Measurements from ENCODE around the gene RPRD1B. TPM values are rescaled to one million over a fixed set of nuclear protein-coding genes. Genes with fewer than 3 reads are reported as not detected.
A peak's percentile ranks its signal among the peaks of the same experiment; 100 is the strongest.

Gene RPRD1B
- total and polyA plus RNA-seq, 2 donors (not counting 3 experiments of a cell fraction or from before 2014, with no cell fraction given), result 13.0 to 29.3 TPM

DNA sequence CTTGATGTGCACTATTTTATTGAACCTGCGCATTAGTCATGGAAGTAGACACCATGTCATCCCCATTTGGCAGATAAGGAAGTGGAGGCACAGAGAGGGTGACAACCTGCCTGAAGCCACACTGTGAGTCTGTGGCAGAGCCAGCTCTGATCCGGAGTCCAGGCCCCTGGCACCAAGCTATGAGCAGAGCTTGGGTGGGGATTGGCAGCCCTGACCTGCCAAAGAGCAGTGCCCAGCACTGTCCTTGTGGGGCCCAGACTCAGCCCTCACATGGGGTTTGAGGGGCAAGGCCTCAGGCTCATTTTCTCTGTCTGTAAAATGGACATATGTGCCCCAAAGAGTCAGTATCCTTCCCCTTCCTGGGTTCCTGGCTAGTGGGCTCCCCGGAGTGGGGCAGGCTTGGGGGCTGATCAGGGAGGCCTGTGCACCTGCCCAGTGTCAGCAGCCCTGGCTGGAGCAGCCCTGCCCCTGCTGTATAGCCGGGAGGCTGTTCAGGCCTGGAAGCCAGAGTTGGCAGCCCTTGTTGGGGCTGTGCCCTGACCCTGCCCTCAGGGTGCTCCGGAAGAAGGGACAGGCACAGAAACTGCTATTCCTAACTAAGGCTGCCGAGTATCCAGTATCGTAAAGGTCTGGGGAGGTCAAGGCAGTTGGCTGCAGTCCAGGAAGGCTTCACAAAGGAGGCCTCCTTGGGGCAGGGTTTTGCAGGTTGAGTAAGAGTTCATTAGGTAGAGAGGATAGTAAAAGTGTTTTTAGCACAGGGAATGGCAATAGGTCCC lies 92.8 kb downstream of the RPRD1B start:
- intact Hi-C loops (cut with micrococcal nuclease), result loop anchor here (2.0 kb wide), 1 partner anchor 54 kb away; no protein-coding TSS in a partner anchor
- Histone ChIP-seq H3K4me1 (ENCODE audit: control insufficient read depth, extremely low read depth, insufficient read depth, low read length) (peaks cover 52% of the 10 kb centered on the region), H3K9ac (replicated peaks; ENCODE audit: extremely low read depth, insufficient read depth, low read length) (no peak overlapping the region), H3K9me1 (replicated peaks; ENCODE audit: control insufficient read depth, extremely low read depth, insufficient read depth, low read length) (no peaks in the 10 kb centered on the region), H3K9me3 (replicated peaks; ENCODE audit: control insufficient read depth, insufficient read depth, low read length) (no peaks in the 10 kb centered on the region), H4K20me1 (replicated peaks; ENCODE audit: control insufficient read depth, extremely low read depth, insufficient read depth, low read length) (no peaks in the 10 kb centered on the region), H3K27ac (ENCODE audit: insufficient read depth, low read depth, low read length) (peak overlapping the region; percentile 60), H2AFZ (ENCODE audit: low read depth, low read length) (no peak overlapping the region), H3K27me3 (ENCODE audit: control insufficient read depth in 2 of 2, insufficient read depth in 2 of 2, low read length in 2 of 2) (no peaks in the 10 kb centered on the region), H3K36me3 (ENCODE audit: control insufficient read depth in 2 of 2, extremely low read depth in 1 of 2, insufficient read depth in 2 of 2, low read length in 2 of 2) (peaks cover 12 to 28% of the 10 kb centered on the region in 2 experiments), H3K4me3 (replicated peaks in 1 of 3; ENCODE audit: insufficient read depth in 1 of 3, low read depth in 1 of 3, low read length in 3 of 3) (no peak overlapping the region), H3K4me2 (ENCODE audit: insufficient read depth, low read length) (peak overlapping the region; percentile 6), H3K79me2 (ENCODE audit: control insufficient read depth, insufficient read depth, low read length) (no peaks in the 10 kb centered on the region)
- TF ChIP-seq JUN (IDR thresholded peaks at IDR 0.05; ENCODE audit: borderline replicate concordance, insufficient read depth, insufficient read length, low read depth) (no peak), GATA2 (IDR thresholded peaks at IDR 0.05; ENCODE audit: insufficient read depth, insufficient read length, low read depth, low read length) (no peak), POLR2AphosphoS5 (IDR thresholded peaks at IDR 0.05; ENCODE audit: insufficient read depth, low read depth, low read length) (no peak), POLR2A (IDR thresholded peaks at IDR 0.05; ENCODE audit: low read depth, low read length) (no peak), EZH2 (IDR thresholded peaks at IDR 0.05; ENCODE audit: borderline replicate concordance, low read depth, low read length, severe bottlenecking) (no peak), MYC (IDR thresholded peaks at IDR 0.05; ENCODE audit: low read depth, low read length) (no peak), FOS (IDR thresholded peaks at IDR 0.05; ENCODE audit: borderline replicate concordance, insufficient read depth, low read length) (no peak)
- TF ChIP-seq, protein P1, sequence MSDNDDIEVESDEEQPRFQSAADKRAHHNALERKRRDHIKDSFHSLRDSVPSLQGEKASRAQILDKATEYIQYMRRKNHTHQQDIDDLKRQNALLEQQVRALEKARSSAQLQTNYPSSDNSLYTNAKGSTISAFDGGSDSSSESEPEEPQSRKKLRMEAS (IDR thresholded peaks at IDR 0.05; ENCODE audit: insufficient read depth, insufficient read length), result no peak
- TF ChIP-seq, protein P2, sequence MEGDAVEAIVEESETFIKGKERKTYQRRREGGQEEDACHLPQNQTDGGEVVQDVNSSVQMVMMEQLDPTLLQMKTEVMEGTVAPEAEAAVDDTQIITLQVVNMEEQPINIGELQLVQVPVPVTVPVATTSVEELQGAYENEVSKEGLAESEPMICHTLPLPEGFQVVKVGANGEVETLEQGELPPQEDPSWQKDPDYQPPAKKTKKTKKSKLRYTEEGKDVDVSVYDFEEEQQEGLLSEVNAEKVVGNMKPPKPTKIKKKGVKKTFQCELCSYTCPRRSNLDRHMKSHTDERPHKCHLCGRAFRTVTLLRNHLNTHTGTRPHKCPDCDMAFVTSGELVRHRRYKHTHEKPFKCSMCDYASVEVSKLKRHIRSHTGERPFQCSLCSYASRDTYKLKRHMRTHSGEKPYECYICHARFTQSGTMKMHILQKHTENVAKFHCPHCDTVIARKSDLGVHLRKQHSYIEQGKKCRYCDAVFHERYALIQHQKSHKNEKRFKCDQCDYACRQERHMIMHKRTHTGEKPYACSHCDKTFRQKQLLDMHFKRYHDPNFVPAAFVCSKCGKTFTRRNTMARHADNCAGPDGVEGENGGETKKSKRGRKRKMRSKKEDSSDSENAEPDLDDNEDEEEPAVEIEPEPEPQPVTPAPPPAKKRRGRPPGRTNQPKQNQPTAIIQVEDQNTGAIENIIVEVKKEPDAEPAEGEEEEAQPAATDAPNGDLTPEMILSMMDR (IDR thresholded peaks at IDR 0.05; ENCODE audit: extremely low read depth in 1 of 2, insufficient read depth in 1 of 2, low read depth in 1 of 2, low read length in 2 of 2), result no peak
- no TSS peak for BruUV-seq (replicated peaks)
- dilution Hi-C loops (cut with MboI; ENCODE audit: extremely low pct_ligation_motif_present, low sequenced_read_pairs), result no loop called here
- ChIA-PET POLR2A (interaction anchor here (0.8 to 1.2 kb wide), 2 partner anchors 53 to 68 kb away, joined by 3 read pairs; no protein-coding TSS in a partner anchor), CTCF (interaction anchor here (0.6 to 8.4 kb wide), 24 partner anchors 8 to 562 kb away, joined by 3 to 104 read pairs (median 4); no protein-coding TSS in a partner anchor)
- FAIRE-seq (no peak), DNase-seq (ENCODE audit: low read depth, low spot score) (no peak)
